Measurements from ENCODE around the gene CPSF2.

DNA sequence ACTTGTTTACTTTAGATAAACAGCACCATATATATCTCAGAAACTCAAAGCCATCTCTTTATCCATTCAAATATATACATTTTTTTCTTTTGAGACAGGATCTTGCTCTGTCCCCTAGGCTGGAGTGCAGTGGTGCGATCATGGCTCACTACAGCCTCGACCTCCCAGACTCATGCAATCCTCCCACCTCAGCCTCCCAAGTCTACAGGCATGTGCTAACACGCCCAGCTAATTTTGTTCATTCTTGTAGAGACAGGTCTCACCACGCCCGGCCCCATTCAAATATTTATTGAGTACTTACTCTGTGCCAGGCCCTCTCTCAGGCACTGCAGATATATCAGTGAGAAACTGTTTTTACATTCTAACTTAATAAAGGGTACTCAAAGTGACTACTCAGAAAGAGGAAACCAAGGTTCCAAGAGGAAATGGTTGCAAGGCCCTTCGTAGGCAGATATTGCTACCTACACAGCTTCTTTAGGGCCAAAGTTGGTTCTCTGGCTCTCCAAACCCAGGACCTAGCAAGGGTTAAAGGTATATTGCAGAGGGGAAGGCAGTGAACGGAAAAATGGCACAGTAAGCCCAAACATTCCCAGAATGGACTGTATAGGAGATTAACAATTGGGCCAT is 18.3 kb upstream of the CPSF2 start:
- TF ChIP-seq CTCF (IDR thresholded peaks at IDR 0.05; ENCODE audit: low read depth, low read length) (no peak), EZH2phosphoT487 (IDR thresholded peaks at IDR 0.05; ENCODE audit: low read depth) (no peak)
